IMR-90 (cell line): Measurements from ENCODE around the gene PIPOX. TPM values are rescaled to one million over a fixed set of nuclear protein-coding genes. Genes with fewer than 3 reads are reported as not detected.

Source experiments
- ATAC-seq: fragments of 200-7000 bp; cut with Tn5 transposase; 2 replicates; pipeline ENCODE4 v1.9.1; 2020; ENCODE audit warnings: low read depth, mild to moderate bottlenecking, moderate library complexity
- BruUV-seq: library from RNA; stranded (reverse); fragments of 400-500 nt; replicated peaks from 2 replicates; lab custom pipeline; 2021; lab: Mats Ljungman, UMichigan
- CTCF ChIA-PET: fragments of 300-600 bp; formaldehyde crosslinking; extraction: SDS; loops from one replicate; lab custom pipeline; 2021; ENCODE audit warnings: antibody characterized with exemption; lab: Yijun Ruan, JAX
- POLR2A ChIA-PET: fragments of 300-600 bp; sonication (Branson Sonifier 250); formaldehyde crosslinking; loops from one replicate; lab custom pipeline; 2022; ENCODE audit warnings: antibody characterized with exemption; ENCODE audit not compliant: unreplicated experiment; lab: Charles Lee
- DNase-seq: peaks from one replicate; pipeline ENCODE4 v3.0.0; 2013
- H2AFZ ChIP-seq: replicated peaks from 2 replicates; pipeline ENCODE3; 2013; ENCODE audit warnings: low read length, mild to moderate bottlenecking; ENCODE audit not compliant: poor library complexity
- H2AK5ac ChIP-seq: 2 replicates; pipeline ENCODE4 v1.6.1; 2013; ENCODE audit warnings: low read depth, low read length, inconsistent platforms
- H2AK9ac ChIP-seq: replicated peaks from 2 replicates; pipeline ENCODE3; 2013; ENCODE audit warnings: mild to moderate bottlenecking, low read depth, low read length, moderate library complexity; ENCODE audit not compliant: poor library complexity
- H2BK120ac ChIP-seq: 2 replicates; pipeline ENCODE4 v1.6.1; 2013; ENCODE audit warnings: low read depth, low read length, inconsistent platforms
- H2BK15ac ChIP-seq: 3 replicates; pipeline ENCODE4 v1.6.1; 2013; ENCODE audit warnings: low read depth, low read length, inconsistent platforms
- H2BK20ac ChIP-seq: 2 replicates; pipeline ENCODE4 v1.6.1; 2013; ENCODE audit warnings: low read depth, mild to moderate bottlenecking, inconsistent platforms, low read length, moderate library complexity
- H2BK5ac ChIP-seq: 2 replicates; pipeline ENCODE4 v1.6.1; 2013; ENCODE audit warnings: mild to moderate bottlenecking, low read depth, low read length, inconsistent platforms; ENCODE audit not compliant: poor library complexity, severe bottlenecking
- H3K14ac ChIP-seq: replicated peaks from 2 replicates; pipeline ENCODE4 v1.6.1; 2013; ENCODE audit warnings: low read depth, low read length, inconsistent platforms
- H3K18ac ChIP-seq: 2 replicates; pipeline ENCODE4 v1.6.1; 2013; ENCODE audit warnings: low read depth, low read length, control low read depth
- H3K23ac ChIP-seq: 2 replicates; pipeline ENCODE4 v1.6.1; 2013; ENCODE audit warnings: low read depth, low read length, inconsistent platforms
- H3K27ac ChIP-seq: 2 replicates; pipeline ENCODE4 v1.5.1; 2013; ENCODE audit warnings: mild to moderate bottlenecking, control low read depth, low read length; ENCODE audit not compliant: insufficient read depth
- H3K27me3 ChIP-seq: 2 replicates; pipeline ENCODE4 v1.6.1; 2013; ENCODE audit warnings: low read length; ENCODE audit not compliant: control insufficient read depth, insufficient read depth
- H3K36me3 ChIP-seq: 2 replicates; pipeline ENCODE4 v1.6.1; 2013; ENCODE audit warnings: low read length, mixed read lengths; ENCODE audit not compliant: control insufficient read depth, insufficient read depth
- H3K4ac ChIP-seq: 2 replicates; pipeline ENCODE4 v1.6.1; 2013; ENCODE audit warnings: low read depth, low read length, inconsistent platforms
- H3K4me1 ChIP-seq: 2 replicates; pipeline ENCODE4 v1.6.1; 2013; ENCODE audit warnings: low read length, mixed read lengths; ENCODE audit not compliant: control insufficient read depth, insufficient read depth
- H3K4me2 ChIP-seq: 2 replicates; pipeline ENCODE4 v1.6.1; 2013; ENCODE audit warnings: low read depth, mild to moderate bottlenecking, control low read depth, low read length, moderate library complexity
- H3K4me3 ChIP-seq: 2 replicates; pipeline ENCODE4 v1.5.1; 2013; ENCODE audit warnings: low read depth, mild to moderate bottlenecking, control low read depth, low read length, moderate library complexity; ENCODE audit not compliant: insufficient read depth
- H3K56ac ChIP-seq: 2 replicates; pipeline ENCODE4 v1.6.1; 2013; ENCODE audit warnings: low read length, inconsistent platforms; ENCODE audit not compliant: insufficient read depth; ENCODE audit errors: extremely low read depth
- H3K79me1 ChIP-seq, 2 experiments: 2 replicates each; pipeline ENCODE4 v1.6.1; 2013; ENCODE audit warnings: low read length in 2 of 2, inconsistent platforms in 1 of 2, low read depth in 1 of 2
- H3K9ac ChIP-seq: 2 replicates; pipeline ENCODE4 v1.6.1; 2013; ENCODE audit warnings: low read depth, low read length, control low read depth
- H3K9me1 ChIP-seq: 2 replicates; pipeline ENCODE4 v1.6.1; 2013; ENCODE audit warnings: low read length, inconsistent platforms; ENCODE audit not compliant: insufficient read depth
- H3K9me3 ChIP-seq: 2 replicates; pipeline ENCODE4 v1.6.1; 2013; ENCODE audit warnings: low read length; ENCODE audit not compliant: control insufficient read depth, insufficient read depth
- H4K20me1 ChIP-seq: 2 replicates; pipeline ENCODE4 v1.6.1; 2013; ENCODE audit warnings: low read length, inconsistent platforms; ENCODE audit not compliant: insufficient read depth
- H4K5ac ChIP-seq: 2 replicates; pipeline ENCODE4 v1.6.1; 2013; ENCODE audit warnings: mild to moderate bottlenecking, low read depth, low read length, control low read depth
- H4K8ac ChIP-seq, 2 experiments: 2 replicates each; pipeline ENCODE4 v1.6.1; 2013; ENCODE audit warnings: low read depth in 2 of 2, low read length in 2 of 2, control low read depth in 1 of 2, inconsistent platforms in 1 of 2
- H4K91ac ChIP-seq: 2 replicates; pipeline ENCODE4 v1.6.1; 2013; ENCODE audit warnings: low read depth, low read length, inconsistent platforms; ENCODE audit not compliant: insufficient read depth
- CTCF ChIP-seq: conservative IDR thresholded peaks from 2 replicates; pipeline ENCODE4 v1.5.1; 2012; ENCODE audit warnings: mild to moderate bottlenecking, low read depth, low read length, improper control_type of control experiment
- MXI1 ChIP-seq: IDR thresholded peaks from 2 replicates; pipeline ENCODE4 v1.6.1; 2012; ENCODE audit warnings: low read depth, mild to moderate bottlenecking, low read length, moderate library complexity, borderline replicate concordance
- SMC3 ChIP-seq: fragments of 150-350 bp; IDR thresholded peaks from 2 replicates; pipeline ENCODE4 v1.6.1; 2016; ENCODE audit warnings: low read depth, mild to moderate bottlenecking, antibody characterized with exemption, low read length, moderate library complexity
- WGBS, 2 experiments: methylation state at CpG; one replicate each; pipeline versions ENCODE4 v1.1.5 to v1.1.7; 2013; ENCODE audit warnings: missing lambda C conversion rate in 2 of 2; ENCODE audit not compliant: insufficient read length in 1 of 2; ENCODE audit errors: extremely low coverage in 2 of 2; 5-methylcytosine and 5-hydroxymethylcytosine counted together
- dilution Hi-C: fragments of 300-500 bp; cut with HindIII; formaldehyde crosslinking; loops from one replicate; pipeline ENCODE4 v1.14.3; 2018; ENCODE audit warnings: low sequenced_read_pairs; ENCODE audit not compliant: unreplicated experiment
- in situ Hi-C: fragments of 300-500 bp; cut with MboI; formaldehyde crosslinking; loops from 3 replicates; pipeline ENCODE4 v1.14.3; 2019; ENCODE audit warnings: low sequenced_read_pairs, inconsistent platforms, mixed read lengths
- intact Hi-C: fragments of 100-400 bp; cut with micrococcal nuclease; formaldehyde crosslinking; loops from 2 replicates; pipeline ENCODE4 v1.10.0; 2022
- polyA plus RNA-seq, 3 experiments: library from polyadenylated mRNA; depleted of rRNA; stranded (reverse); fragments of >200 nt; gene quantifications; 2 replicates each; pipeline ENCODE4 v1.2.3, GENCODE V29; 2012; ENCODE audit warnings: low replicate concordance in 1 of 3
- total RNA-seq: library from RNA; depleted of rRNA; stranded (reverse); fragments of >200 nt; gene quantifications from 2 replicates; pipeline ENCODE4 v1.2.3, GENCODE V29; 2012

The PIPOX gene
- total and polyA plus RNA-seq, 2 of the 4 experiments (the other 2 are of a cell fraction) = 0.43 to 1.3 TPM

GRCh38 chr17:29076087-29076486 lies 33.1 kb downstream of the PIPOX start:
- dilution Hi-C loops = no loop called here

More at GRCh38 chr17:29076087-29076486, 33.1 kb downstream of the PIPOX start:
- H3K9ac ChIP-seq = no peak overlapping the region
- DNase-seq (no peak), ATAC-seq (no peak)
- H3K9me1 ChIP-seq = no peaks in the 10 kb centered on the region
- peaks cover 5% of the 10 kb centered on the region for H3K27me3 ChIP-seq
- POLR2A ChIA-PET = no interaction called here
- H3K56ac ChIP-seq = no peak overlapping the region
- H2BK5ac ChIP-seq = no peak overlapping the region
- no peak overlapping the region for H3K27ac ChIP-seq
- no peaks in the 10 kb centered on the region; the same call in 1 of the 2 replicates for H4K20me1 ChIP-seq
- no peak overlapping the region for H3K4me2 ChIP-seq
- H3K14ac ChIP-seq = no peak overlapping the region
- H4K8ac ChIP-seq = no peak overlapping the region
- no peak overlapping the region for H3K4me3 ChIP-seq
- H2AK9ac ChIP-seq = no peak overlapping the region
- no peak overlapping the region for H4K5ac ChIP-seq
- BruUV-seq = no TSS peak
- H3K4me1 ChIP-seq = no peaks in the 10 kb centered on the region
- no peak for TF ChIP-seq SMC3
- TF ChIP-seq CTCF = no peak
- no peak for TF ChIP-seq MXI1
- H4K91ac ChIP-seq = no peak overlapping the region
- H2AK5ac ChIP-seq = no peak overlapping the region
- H3K23ac ChIP-seq = no peak overlapping the region
- in situ Hi-C loops (no loop called here), intact Hi-C loops (no loop called here)
- H3K36me3 ChIP-seq = peaks cover 35% of the 10 kb centered on the region
- no peak overlapping the region for H3K4ac ChIP-seq
- H2BK15ac ChIP-seq = no peak overlapping the region
- H2BK20ac ChIP-seq = no peak overlapping the region
- H2BK120ac ChIP-seq = no peak overlapping the region
- no peaks in the 10 kb centered on the region for H3K9me3 ChIP-seq
- 80% methylated on average over 1 of the region's 6 CpGs; no CpG with 5 or more reads in 1 of the 2 experiments for WGBS, 2 experiments
- CTCF ChIA-PET = no interaction called here
- H3K18ac ChIP-seq = no peak overlapping the region
- H3K79me1 ChIP-seq = no peaks in the 10 kb centered on the region
- H2AFZ ChIP-seq = no peak overlapping the region
